Loucy (cell line): ENCODE data around the gene MNT.

Experiments used
- CTCF ChIP-seq: fragments of 200-600 bp; sonication (generic); conservative IDR thresholded peaks from 2 replicates; pipeline ENCODE4 v1.5.1; 2014; ENCODE audit warnings: mild to moderate bottlenecking, antibody characterized with exemption, low read length
- EZH2phosphoT487 ChIP-seq: fragments of 200-600 bp; IDR thresholded peaks from 2 replicates; pipeline ENCODE4 v1.6.1; 2018; ENCODE audit warnings: antibody characterized with exemption, mild to moderate bottlenecking, moderate library complexity, borderline replicate concordance

- TF ChIP-seq EZH2phosphoT487 (no peak), CTCF (no peak)
Measured at GRCh38 chr17:2394775-2395201, 6.1 kb downstream of the MNT start.
